GM21717 (cell line): ENCODE data around the gene SLC35A3.
"Not testable (repeated sequence)": the region's sequence is repeated elsewhere in the genome, so short reads cannot be mapped to it uniquely, and the experiment has no call there.

ENCODE experiments used
- ATAC-seq: cut with Tn5 transposase; IDR thresholded peaks from one replicate; pipeline ENCODE4 v1.9.1; 2021; ENCODE audit warnings: mild to moderate bottlenecking, moderate library complexity; ENCODE audit not compliant: unreplicated experiment

Gene SLC35A3

DNA sequence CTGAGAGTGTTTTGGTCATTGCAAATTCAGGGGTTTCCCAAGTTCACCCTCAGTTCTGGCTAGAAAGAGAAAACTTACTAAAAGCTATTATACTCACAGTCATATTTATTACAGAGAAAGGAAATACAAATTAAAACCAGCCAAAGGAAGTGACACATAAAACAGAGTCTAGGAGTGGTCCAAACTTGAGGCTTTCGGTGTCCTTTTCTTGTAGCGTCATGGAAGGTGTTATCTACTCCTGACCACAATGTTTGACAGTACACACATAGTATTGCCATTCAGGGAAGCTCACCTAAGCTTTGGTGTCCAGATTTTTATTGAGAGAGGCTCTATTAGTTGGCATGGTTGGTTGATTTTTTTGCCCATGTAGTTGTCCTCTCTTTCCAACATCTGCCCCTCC, 59.0 kb downstream of the SLC35A3 start:
- ATAC-seq, result no peak

DNA sequence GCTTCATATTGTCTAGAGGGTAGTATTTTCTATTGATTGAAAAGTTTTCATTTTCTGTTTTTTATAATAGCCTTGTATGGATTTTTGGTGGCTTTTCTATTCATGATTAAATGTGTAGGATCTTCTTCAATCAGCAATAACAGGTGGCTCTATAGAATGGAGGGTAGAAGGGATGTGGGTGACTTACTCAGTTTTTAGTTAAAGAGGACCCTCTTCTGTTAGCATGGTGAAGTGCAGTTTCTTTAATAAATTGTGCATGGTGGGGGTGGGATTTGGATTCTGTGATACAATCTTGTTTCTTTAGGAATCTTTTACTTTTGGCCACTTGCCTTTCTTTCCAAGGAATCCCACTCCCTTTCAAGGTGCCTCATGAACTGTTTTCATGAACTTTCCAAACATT, 64.7 kb downstream of the SLC35A3 start:
- no peak for ATAC-seq

DNA sequence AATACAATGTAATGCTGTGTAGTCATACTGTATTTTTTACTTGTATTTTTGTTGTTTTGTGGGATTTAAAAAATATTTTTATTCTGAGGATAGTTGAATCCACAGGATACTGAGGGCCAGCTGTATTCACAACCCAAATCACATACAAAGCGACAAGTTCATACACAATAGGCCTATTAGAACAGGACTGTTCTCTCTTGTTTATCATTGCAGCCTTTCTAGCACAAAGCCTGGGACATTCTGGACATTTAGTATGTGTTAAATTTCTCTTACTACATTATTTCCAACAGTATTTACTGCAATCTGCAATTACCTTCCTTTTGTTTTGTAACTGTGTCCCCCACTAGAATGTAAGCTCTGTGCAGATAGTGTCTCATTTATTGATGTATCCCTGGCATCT, 65.4 kb downstream of the SLC35A3 start:
- no peak for ATAC-seq

DNA sequence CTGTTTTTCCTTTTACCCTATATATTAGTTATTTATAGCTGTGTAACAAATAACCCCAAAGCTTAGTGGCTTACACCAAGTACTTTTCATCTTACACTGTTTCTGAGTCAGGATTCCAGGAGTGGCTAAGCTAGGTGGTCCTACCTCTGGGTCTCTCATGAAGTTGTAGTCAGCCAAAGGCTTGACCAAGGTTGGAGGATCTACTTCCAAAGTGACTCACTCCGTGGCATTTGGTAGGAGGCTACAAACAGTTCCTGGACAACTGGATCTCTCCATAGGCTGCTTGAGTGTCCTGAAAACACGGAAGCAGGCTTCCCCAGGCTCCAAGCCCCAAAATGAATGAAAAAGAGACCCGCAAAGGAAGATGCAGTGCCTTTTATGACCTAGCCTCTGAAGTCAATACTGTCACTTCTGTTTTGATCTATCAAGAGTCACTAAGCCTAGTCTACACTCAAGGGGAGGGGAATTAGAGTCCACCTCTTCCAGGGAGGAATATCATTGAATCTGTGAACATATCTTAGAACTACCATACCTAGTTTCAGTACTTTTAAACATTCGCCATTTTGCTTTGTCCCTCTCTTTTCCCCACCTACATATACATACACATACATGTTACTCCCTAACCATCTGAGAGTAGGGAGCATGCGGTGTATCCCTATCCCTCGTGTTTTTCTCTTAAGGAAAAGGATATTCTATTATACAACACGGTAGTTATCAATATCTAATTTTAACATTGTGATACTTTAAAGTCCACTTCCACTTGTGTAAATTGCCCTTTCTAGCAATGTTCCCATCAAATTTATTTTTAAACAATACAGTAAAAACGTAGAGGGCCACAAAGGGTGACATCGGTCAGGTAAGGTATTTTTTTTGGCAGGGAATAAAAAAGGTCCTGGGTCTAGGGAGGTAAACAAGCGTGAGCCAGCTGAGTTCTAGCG, 67.2 kb downstream of the SLC35A3 start:
- ATAC-seq, result no peak

DNA sequence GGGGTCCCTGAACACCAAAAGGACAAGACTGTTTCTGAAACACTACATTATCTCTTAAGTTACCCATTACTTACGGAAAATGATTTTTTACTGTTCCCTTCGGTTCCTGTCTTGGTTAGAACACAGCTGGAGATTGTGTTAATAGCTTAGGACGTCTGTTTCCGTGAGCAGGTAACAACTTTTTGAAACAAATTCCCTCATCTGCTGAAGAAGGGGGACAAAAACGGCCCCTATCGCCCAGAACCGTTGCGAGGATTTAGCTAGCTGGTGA, 67.8 kb downstream of the SLC35A3 start:
- peak; percentile 0 for ATAC-seq

DNA sequence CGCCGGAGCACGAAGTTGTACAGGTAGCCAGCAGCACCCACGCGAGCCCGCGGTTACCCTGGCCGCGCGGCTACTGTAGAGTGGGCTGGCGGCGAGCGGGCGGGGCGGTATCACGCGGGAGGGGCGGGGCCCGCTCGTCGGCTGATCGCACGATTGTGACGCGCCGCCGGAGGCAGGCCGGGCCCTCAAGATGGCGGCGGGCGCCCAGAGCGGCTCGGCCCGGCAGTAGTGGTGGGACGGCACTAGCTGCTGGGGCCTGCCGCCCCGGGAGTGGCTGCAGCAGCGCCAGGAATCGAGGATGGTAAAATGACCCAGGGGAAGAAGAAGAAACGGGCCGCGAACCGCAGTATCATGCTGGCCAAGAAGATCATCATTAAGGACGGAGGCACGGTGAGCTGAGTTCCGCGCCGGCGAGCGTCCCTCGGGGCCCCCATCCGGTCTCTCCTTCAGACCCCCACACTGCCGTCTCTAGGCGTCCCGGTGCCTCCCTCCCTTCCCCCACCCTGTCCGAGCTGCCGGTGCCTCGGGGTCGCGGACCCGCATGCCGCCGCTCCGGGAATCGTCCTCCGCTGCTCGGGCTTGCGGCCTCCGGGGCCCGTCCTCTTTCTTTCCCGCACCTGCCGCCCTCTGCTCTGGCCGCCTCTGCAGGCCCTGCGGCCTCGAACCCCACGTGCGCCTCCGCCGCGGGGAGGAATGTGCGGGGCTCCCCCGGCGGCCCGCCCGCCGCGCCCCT, 68.3 kb downstream of the SLC35A3 start:
- ATAC-seq, result peak; percentile 82

DNA sequence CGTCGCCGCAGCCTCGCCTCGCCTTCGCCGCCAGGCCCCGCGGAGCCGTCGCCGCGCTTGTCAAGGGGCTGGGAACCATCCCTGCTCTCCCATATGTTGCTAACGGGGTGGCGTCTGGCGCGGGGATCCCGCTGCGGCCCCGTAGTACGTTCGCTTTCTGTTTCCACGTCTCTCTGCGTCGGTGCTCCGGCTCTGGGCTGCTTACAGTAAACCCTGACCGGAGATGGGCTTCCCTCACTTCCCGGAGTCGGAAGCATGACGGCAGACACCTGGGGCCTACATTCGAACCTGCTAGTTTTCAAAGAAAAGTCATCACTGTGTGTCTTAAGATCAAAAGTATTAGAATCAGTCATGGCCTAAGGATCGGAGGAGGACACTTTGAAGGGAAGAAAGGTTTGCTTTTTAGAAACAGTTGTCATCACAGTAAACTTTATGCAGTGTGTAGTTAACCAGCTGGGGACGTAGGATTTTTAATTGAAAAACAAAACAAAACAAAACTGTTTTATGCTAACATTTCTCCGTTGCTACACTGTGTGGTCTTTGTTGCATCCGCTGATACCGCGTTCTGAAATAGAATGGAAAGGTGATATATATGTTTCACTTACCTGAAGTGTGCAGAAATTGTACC, 69.0 kb downstream of the SLC35A3 start:
- ATAC-seq, result peak; percentile 60

DNA sequence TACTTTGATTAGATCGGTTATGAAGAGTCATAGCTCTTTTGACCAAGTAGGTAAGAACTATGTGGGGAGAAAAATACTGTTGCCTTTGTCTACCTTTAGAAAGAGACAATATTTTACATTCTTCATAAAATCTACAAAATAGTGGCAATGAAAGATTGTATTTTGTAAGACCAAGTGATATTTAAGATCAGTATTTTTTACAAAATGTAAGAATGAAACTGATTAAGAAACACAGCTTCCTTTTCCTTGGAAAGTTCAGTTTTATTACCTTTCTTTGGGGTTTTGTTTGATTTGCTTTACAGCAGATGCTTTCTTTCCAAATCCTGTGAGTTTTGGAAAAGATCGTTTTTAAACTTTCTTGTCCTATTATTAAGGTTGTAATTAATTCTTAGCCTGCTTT, 69.8 kb downstream of the SLC35A3 start:
- no peak for ATAC-seq

DNA sequence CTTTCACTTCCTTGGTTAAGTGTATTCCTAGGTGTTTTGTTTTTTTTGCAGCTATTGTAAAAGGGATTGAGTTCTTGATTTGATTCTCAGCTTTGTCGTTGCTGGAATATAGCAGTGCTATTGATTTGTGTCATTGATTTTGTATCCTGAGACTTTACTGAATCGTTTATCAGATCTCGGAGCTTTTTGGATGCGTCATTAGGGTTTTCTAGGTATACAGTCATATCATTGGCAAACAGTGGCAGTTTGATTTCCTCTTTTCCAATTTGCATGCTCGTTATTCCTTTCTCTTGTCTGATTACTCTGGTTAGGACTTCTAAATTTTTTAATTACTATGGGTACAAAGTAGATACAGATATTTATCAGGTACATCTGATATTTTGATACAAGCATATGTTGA, 75.4 kb downstream of the SLC35A3 start:
- ATAC-seq, result no peak

DNA sequence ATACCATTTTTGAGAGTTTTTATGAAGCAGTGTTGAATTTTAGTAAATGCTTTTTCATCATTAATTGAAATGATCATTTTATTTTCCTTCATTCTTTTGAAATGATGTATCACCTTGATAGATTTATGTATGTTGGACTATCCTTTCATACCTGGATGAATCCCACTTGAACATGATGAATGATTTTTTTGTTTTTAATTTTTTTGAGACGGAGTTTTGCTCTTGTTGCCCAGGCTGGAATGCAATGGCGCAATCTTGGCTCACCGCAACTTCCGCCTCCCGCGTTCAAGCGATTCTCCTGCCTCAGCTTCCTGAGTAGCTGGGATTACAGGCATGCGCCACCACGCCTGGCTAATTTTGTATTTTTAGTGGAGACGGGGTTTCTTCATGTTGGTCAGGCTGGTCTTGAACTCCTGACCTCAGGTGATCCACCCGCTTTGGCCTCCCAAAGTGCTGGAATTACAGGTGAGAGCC, 77.5 kb downstream of the SLC35A3 start:
- ATAC-seq, result not testable (repeated sequence)

DNA sequence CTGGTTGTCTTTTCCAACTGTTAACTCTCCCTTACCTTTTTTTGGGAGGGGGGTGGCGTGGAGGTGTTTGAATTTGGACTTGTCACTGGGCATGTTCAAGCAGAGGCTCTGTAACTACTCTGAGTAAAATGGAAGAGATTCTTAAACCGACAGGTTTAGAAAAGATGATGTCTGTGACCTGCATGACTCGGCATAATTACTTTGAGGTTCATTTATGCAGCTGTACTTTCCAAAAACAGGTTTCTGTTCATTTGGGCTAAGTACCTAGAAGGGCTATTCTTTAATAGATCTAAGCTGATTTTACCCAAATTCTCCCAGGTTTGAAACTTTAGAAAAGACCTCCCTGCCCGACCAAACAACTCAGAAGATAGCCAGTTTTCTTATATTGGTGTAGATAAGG, 80.3 kb downstream of the SLC35A3 start:
- ATAC-seq, result no peak

DNA sequence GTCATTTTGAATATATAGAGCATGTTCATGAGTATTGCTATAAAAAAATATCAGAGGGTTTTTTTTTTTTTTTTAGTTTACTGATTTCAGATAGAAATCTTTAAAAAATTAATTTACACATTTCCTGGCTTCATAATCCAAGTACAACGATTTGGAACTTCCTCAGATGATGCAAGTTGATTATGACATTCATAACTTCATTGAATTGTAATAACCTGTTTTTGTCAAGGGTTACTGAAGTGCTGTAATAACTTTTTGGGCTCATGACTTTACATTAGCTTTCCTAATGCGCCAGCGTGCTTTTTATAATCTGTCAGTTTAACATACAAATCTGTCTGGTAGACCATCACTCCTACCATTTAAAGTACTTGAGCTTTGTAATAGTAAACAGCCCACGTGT, 81.6 kb downstream of the SLC35A3 start:
- ATAC-seq, result no peak

DNA sequence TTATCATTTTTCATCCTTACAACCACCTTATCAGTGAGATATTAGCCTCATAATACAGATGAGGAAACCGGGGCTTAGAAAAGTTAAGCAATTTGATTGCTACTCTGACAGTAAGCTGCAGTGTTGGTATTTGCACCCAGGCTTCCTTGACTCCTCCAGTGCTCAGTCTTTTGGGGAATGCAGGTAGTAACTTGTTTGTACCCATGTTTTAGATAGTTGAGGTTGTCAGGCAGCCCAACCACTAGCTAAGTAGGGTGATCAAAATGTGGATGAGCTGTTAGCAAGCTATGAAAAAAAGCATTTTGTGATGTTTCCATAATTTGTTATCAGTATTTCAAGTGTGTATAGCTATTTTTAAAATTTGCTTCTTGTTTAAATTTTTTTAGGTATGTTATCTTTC, 82.1 kb downstream of the SLC35A3 start:
- no peak for ATAC-seq

DNA sequence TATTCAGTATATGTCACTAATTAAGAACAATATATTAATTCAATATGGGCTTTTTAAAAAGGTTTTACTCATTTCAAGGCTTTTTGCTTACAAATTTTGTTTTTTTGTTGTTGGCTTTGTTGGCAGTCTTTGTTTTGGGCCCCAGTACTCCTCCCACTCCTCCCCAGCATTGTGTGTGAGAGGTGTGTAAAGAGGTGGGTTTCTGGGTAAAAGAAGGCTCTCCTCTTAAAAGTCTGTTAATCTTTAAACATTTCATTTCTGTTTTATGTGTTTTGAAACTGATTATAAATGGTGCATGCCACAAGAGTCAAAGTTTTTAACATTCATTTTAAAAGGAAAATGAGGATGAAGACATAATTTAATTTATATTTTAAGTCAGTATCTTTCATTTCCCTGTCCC, 83.3 kb downstream of the SLC35A3 start:
- no peak for ATAC-seq

DNA sequence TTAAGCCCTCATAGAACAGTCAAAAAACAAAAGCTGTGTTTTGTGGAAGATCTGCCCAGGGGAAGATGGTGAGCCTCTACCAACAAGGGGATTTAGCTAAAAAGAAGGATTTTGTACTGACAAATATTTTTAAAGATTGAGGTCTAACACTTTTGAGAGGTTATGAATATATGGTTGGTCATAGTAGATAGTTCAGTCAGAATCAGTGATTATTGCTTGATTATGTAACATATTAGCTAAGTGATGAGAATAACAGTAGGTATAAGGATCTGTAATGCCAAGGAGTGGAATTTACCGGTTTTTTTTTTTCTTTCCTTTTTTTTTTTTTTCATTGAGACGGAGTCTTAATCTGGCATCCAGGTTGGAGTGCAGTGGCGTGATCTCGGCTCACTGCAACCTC, 83.9 kb downstream of the SLC35A3 start:
- no peak for ATAC-seq

DNA sequence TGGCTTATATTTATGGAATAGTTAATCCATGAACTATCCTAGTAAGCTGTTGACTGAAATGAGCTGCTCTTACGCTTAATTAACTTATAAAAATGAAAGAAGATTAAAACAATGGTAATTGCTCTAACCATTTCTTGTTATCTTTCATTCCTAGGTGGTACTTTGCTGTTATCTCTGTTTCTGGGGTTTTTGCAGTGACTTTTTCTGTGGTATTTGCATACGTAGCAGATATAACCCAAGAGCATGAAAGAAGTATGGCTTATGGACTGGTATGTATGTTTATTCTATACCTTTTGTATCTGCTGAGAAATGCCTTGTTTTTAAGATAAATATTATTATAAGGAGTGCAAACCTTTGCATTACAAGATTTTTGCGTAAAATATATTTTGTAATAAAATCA, 91.9 kb downstream of the SLC35A3 start:
- ATAC-seq, result no peak

DNA sequence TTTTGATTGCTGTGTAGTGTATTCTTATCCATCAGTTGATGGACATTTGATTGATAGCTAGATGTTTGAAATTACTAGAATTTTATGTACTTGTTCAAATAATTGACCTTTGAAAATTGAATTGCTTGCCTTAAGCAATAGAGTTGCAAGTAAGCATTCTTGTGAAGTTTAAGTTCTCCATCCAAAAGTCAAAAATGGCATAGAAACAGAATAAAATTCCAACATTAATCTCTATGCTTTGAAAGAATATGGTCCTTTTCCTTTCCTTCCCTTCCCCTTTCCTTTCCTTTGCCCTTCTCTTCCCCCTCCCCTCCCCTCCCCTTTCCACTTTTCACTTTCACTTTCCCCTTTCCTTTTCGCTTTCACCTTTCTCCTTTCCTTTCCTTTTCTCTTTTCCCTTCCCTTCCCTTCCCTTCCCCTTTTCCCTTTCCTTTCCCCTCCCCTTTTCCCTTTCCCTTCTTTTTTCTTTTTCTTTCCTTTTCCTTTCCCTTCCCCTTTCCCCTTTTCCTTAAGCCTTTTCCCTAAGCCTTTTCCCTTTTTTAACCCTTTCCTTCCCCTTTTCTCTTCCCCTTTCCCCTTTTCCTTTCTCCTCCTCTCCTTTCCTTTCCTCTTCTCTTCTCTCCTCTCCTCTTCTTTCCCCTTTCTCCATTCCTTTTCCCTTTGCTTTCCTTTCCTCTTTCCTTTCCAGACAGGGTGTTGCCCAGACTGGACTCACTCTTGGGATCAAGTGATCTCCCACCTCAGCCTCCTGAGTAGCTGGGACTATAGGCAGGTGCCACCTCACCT, 95.6 kb downstream of the SLC35A3 start:
- no peak for ATAC-seq

DNA sequence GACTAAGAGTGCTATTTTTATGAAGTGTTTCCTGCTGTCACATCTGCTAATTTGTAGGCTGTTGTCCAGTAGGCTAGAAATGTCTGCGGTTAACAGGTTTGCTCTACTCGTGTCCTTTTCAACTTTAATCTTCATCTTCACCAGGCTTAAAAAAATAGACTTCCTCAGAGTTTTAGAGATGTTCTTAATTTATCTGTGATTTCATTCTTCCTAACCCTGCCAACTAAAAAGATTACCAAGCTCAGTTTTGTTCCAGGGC, 96.1 kb downstream of the SLC35A3 start:
- no peak for ATAC-seq

DNA sequence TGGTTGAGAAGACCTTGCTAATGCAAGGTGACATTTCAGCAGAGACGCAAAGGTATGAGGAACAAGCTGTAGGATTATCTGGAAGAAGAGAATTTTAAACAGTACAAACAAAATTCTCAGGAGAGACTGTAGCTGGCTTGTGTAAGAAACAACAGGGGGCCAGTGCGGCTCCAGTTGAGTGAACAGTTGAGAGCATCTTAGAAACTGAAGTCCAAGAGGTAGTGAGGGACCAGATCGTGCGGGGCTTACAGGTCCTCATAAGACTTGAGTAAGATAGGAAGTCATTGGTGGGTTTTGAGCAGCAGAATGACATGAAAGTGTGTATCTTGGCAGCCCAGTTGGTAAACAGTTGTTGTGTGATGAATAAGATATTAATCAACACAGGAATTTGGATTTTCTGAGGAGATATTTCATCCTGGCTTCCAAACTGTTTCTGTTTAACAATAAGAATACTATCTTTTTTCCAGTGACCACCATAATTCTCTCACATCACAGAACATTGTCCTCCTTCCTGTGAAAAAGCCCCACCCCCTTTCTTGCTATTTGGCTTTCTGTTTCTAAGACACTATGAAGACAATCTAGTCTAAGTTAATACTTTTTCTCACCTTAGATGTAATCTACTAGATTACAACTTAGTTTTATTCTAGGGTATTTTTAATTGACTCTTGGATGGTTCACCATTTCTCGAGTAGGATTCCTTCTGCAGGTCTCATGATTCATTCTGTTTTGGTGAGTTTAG, 100.6 kb downstream of the SLC35A3 start:
- ATAC-seq, result no peak

DNA sequence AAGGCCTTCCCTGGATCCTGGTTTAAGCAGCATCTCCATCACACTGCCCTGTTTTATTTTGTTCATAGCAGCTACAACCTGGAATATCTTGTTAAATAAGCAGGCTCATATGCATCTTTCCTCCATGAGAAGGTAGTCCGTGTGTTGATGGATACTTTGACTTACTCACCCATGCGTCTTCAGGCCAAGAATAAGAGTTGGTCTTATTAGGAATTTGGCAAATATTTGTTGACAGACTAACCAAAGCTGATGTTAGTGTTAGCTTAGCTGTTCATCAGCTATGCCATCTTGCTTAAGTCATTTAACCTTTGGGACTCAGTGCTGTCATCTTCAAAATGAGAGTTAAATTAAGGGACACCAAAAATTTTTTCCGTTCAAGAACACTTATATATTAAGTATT, 103.7 kb downstream of the SLC35A3 start:
- ATAC-seq, result no peak
